HCT116 (cell line): ENCODE measurements around the gene MAML3. TPM values are rescaled to one million over a fixed set of nuclear protein-coding genes. Genes with fewer than 3 reads are reported as not detected.
A peak's percentile ranks its signal among the peaks of the same experiment; 100 is the strongest.

Experiments used
- ATAC-seq: fragments of 200-7000 bp; cut with Tn5 transposase; 2 replicates; pipeline ENCODE4 v1.9.1; 2020; ENCODE audit warnings: mild to moderate bottlenecking, moderate library complexity
- BruUV-seq: library from RNA; stranded (reverse); fragments of 400-500 nt; replicated peaks from 2 replicates; lab custom pipeline; 2021; lab: Mats Ljungman, UMichigan
- CTCF ChIA-PET: fragments of 300-600 bp; sonication (Branson Sonifier 250); formaldehyde crosslinking; loops from one replicate; lab custom pipeline; 2021; ENCODE audit warnings: antibody characterized with exemption; lab: Charles Lee
- POLR2A ChIA-PET: fragments of 300-600, 350-600 bp; sonication (Branson Sonifier 250); formaldehyde crosslinking; loops from one replicate; lab custom pipeline; 2021; ENCODE audit warnings: antibody characterized with exemption; lab: Charles Lee
- RAD21 ChIA-PET, 2 experiments: fragments of 300-600 bp; sonication (Branson Sonifier 250); formaldehyde crosslinking; loops; one replicate each; lab custom pipeline; 2023; ENCODE audit warnings: low total read pairs in 2 of 2; ENCODE audit not compliant: uncharacterized antibody in 2 of 2, unreplicated experiment in 2 of 2, low non-redundant PET in 1 of 2; lab: Charles Lee
- DNase-seq: peaks from one replicate; pipeline ENCODE4 v3.0.0-alpha.2; 2010; ENCODE audit warnings: low read depth, low spot score
- H2AFZ ChIP-seq: fragments of 200-600 bp; shearing (Covaris generic), sonication (generic); 2 replicates; pipeline ENCODE4 v1.6.1; 2017; ENCODE audit warnings: low read depth, mixed run types, mixed read lengths, antibody characterized with exemption, low read length; ENCODE audit not compliant: poor library complexity, severe bottlenecking
- H3K27ac ChIP-seq: 2 replicates; pipeline ENCODE4 v1.5.1; 2012; ENCODE audit warnings: low read depth, low read length
- H3K27me3 ChIP-seq: fragments of 200-600 bp; sonication (generic); 2 replicates; pipeline ENCODE4 v1.6.1; 2016; ENCODE audit warnings: mixed run types, low read length, mixed read lengths; ENCODE audit not compliant: insufficient read depth
- H3K36me3 ChIP-seq, 2 experiments: fragments of 200-500 bp in 1 of 2; fragments of 200-600 bp in 1 of 2; sonication (Bioruptor generic) in 1 of 2; sonication (generic) in 1 of 2; 2 replicates each; pipeline versions ENCODE4 v1.5.1 to v1.6.1; 2014 to 2016; ENCODE audit warnings: low read length in 2 of 2, inconsistent platforms in 1 of 2, mixed read lengths in 1 of 2, mixed run types in 1 of 2; ENCODE audit not compliant: insufficient read depth in 2 of 2, control insufficient read depth in 1 of 2
- H3K4me1 ChIP-seq, 2 experiments: fragments of 200-600 bp in 1 of 2; sonication (generic) in 1 of 2; 2 replicates each; pipeline versions ENCODE4 v1.5.1 to v1.6.1; 2012 to 2017; ENCODE audit warnings: low read length in 2 of 2, inconsistent platforms in 1 of 2, mild to moderate bottlenecking in 1 of 2, mixed read lengths in 1 of 2, mixed run types in 1 of 2, moderate library complexity in 1 of 2; ENCODE audit not compliant: insufficient read depth in 2 of 2, control insufficient read depth in 1 of 2
- H3K4me2 ChIP-seq: fragments of 200-600 bp; sonication (generic); 2 replicates; pipeline ENCODE4 v1.6.1; 2017; ENCODE audit warnings: mixed run types, low read length, mixed read lengths
- H3K4me3 ChIP-seq, 2 experiments: fragments of 200-600 bp in 1 of 2; sonication (generic) in 1 of 2; replicated peaks in 1 of 2; 2 replicates each; pipeline ENCODE4 v1.5.1; 2011 to 2016; ENCODE audit warnings: low read length in 2 of 2, control low read depth in 1 of 2, low read depth in 1 of 2, mild to moderate bottlenecking in 1 of 2, mixed read lengths in 1 of 2, mixed run types in 1 of 2
- H3K79me2 ChIP-seq: fragments of 200-600 bp; sonication (generic); 2 replicates; pipeline ENCODE4 v1.6.1; 2017; ENCODE audit warnings: mild to moderate bottlenecking, mixed run types, low read length, moderate library complexity, mixed read lengths; ENCODE audit not compliant: insufficient read depth
- H3K9ac ChIP-seq: fragments of 200-600 bp; sonication (generic); 2 replicates; pipeline ENCODE4 v1.6.1; 2016; ENCODE audit warnings: low read length, mixed read lengths
- H3K9me2 ChIP-seq: fragments of 200-600 bp; sonication (generic), shearing (Covaris generic); 2 replicates; pipeline ENCODE4 v1.6.1; 2017; ENCODE audit warnings: mixed run types, mild to moderate bottlenecking, moderate library complexity; ENCODE audit not compliant: insufficient read depth
- H3K9me3 ChIP-seq, 2 experiments: fragments of 200-500 bp in 1 of 2; fragments of 200-600 bp in 1 of 2; sonication (Bioruptor generic) in 1 of 2; sonication (generic) in 1 of 2; 2 replicates each; pipeline ENCODE4 v1.6.1; 2014 to 2017; ENCODE audit warnings: low read length in 2 of 2, mixed read lengths in 2 of 2, inconsistent platforms in 1 of 2, low read depth in 1 of 2, mild to moderate bottlenecking in 1 of 2, mixed run types in 1 of 2, moderate library complexity in 1 of 2; ENCODE audit not compliant: control insufficient read depth in 1 of 2, insufficient read depth in 1 of 2
- H4K20me1 ChIP-seq: fragments of 200-600 bp; sonication (generic), shearing (Covaris generic); 2 replicates; pipeline ENCODE4 v1.6.1; 2017; ENCODE audit warnings: mixed run types, mild to moderate bottlenecking, moderate library complexity; ENCODE audit not compliant: insufficient read depth
- CEBPB ChIP-seq: IDR thresholded peaks from 2 replicates; pipeline ENCODE4 v1.6.1; 2012; ENCODE audit warnings: low read depth
- CTCF ChIP-seq, 3 experiments: fragments of 200-600 bp in 1 of 3; sonication (generic) in 1 of 3; IDR thresholded peaks in 2 of 3; conservative IDR thresholded peaks in 1 of 3; 2 replicates each; pipeline ENCODE4 v1.5.1; 2012 to 2017; ENCODE audit warnings: low read depth in 2 of 3, low read length in 2 of 3, antibody characterized with exemption in 1 of 3, borderline replicate concordance in 1 of 3, control low read depth in 1 of 3, mild to moderate bottlenecking in 1 of 3, mixed read lengths in 1 of 3, mixed run types in 1 of 3, moderate library complexity in 1 of 3; ENCODE audit not compliant: insufficient read depth in 1 of 3
- EZH2 ChIP-seq: fragments of 200-600 bp; sonication (generic); IDR thresholded peaks from 2 replicates; pipeline ENCODE4 v1.6.1; 2017; ENCODE audit warnings: antibody characterized with exemption, mixed run types
- EZH2phosphoT487 ChIP-seq: fragments of 200-600 bp; IDR thresholded peaks from 2 replicates; pipeline ENCODE4 v1.6.1; 2018; ENCODE audit warnings: antibody characterized with exemption, borderline replicate concordance
- MAX ChIP-seq: IDR thresholded peaks from 2 replicates; pipeline ENCODE4 v1.6.1; 2012
- POLR2AphosphoS5 ChIP-seq: IDR thresholded peaks from 2 replicates; pipeline ENCODE4 v1.6.1; 2011; ENCODE audit warnings: mild to moderate bottlenecking, low read depth, low read length, moderate library complexity
- RAD21 ChIP-seq: IDR thresholded peaks from 2 replicates; pipeline ENCODE4 v1.6.1; 2012; ENCODE audit warnings: low read depth, mild to moderate bottlenecking
- REST ChIP-seq: IDR thresholded peaks from 2 replicates; pipeline ENCODE4 v1.6.1; 2012; ENCODE audit warnings: low read depth
- SP1 ChIP-seq: IDR thresholded peaks from 2 replicates; pipeline ENCODE4 v1.6.1; 2012; ENCODE audit warnings: low read depth
- TCF7L2 ChIP-seq: IDR thresholded peaks from 2 replicates; pipeline ENCODE4 v1.7.0; 2011; ENCODE audit warnings: borderline replicate concordance, inconsistent platforms; ENCODE audit not compliant: insufficient read depth, insufficient read length; ENCODE audit errors: extremely low read depth
- ZFX ChIP-seq: fragments of 450-650 bp; IDR thresholded peaks from 2 replicates; pipeline ENCODE4 v1.6.1; 2017
- intact Hi-C: fragments of 100-400 bp; cut with micrococcal nuclease; formaldehyde crosslinking; loops from 2 replicates; pipeline ENCODE4 v1.10.0; 2022
- total RNA-seq: library from RNA; stranded (reverse); gene quantifications from one replicate; pipeline ENCODE4 v1.2.1, GENCODE V29; 2021; ENCODE audit not compliant: unreplicated experiment

MAML3 gene
- total RNA-seq, 1 experiment from 2014 or later = 3.1 TPM

- Histone ChIP-seq H3K9me3 (no peaks in the 10 kb centered on the region), H3K9me2 (no peaks in the 10 kb centered on the region), H4K20me1 (no peaks in the 10 kb centered on the region), H2AFZ (no peak overlapping the region), H3K4me1 (peaks cover 23 to 55% of the 10 kb centered on the region in 2 experiments), H3K4me3 (peak overlapping the region in 1 of 2 experiments; percentile 40; a peak in 3 of 4 replicates), H3K27me3 (no peaks in the 10 kb centered on the region), H3K9ac (peak overlapping the region; percentile 32), H3K27ac (no peak overlapping the region), H3K79me2 (no peaks in the 10 kb centered on the region), H3K36me3 (no peaks in the 10 kb centered on the region), H3K4me2 (peak overlapping the region; percentile 54)
- ChIA-PET CTCF (no interaction called here), POLR2A (no interaction called here), RAD21 (no interaction called here)
- no peak for DNase-seq
- ATAC-seq = peak; percentile 71
- no TSS peak for BruUV-seq
- intact Hi-C loops = no loop called here
- TF ChIP-seq REST (no peak), ZFX (no peak), SP1 (peak; percentile 12; the same call in 1 of the 2 replicates), POLR2AphosphoS5 (no peak), CEBPB (no peak), EZH2 (no peak), RAD21 (no peak), EZH2phosphoT487 (no peak), MAX (no peak), TCF7L2 (peak; percentile 86), CTCF (IDR thresholded peaks at IDR 0.05 in 2 of 3, conservative IDR thresholded peaks at IDR 0.05 in 1 of 3; ENCODE audit: borderline replicate concordance in 1 of 3, insufficient read depth in 1 of 3, low read depth in 2 of 3, low read length in 2 of 3) (no peak)
These were observed 61.7 kb downstream of the MAML3 start for GRCh38 chr4:140092094-140092851.
